Measurements from ENCODE around the gene P2RY8. TPM values are rescaled to one million over a fixed set of nuclear protein-coding genes. Genes with fewer than 3 reads are reported as not detected.
"Not testable (repeated sequence)": the region's sequence is repeated elsewhere in the genome, so short reads cannot be mapped to it uniquely, and the experiment has no call there.

The P2RY8 gene
- total and polyA plus RNA-seq, 10 of the 15 experiments (the other 5 are each of a cell fraction or from before 2014, with no cell fraction given), result 2.0 to 64.4 (median 36.5) TPM

GRCh38 chrX:1542994-1543725, 6.2 kb upstream of the P2RY8 start:
- CTCF ChIA-PET, result no interaction called here
- WGBS (ENCODE audit: insufficient coverage, insufficient replicate concordance, low lambda C conversion rate, missing lambda C conversion rate), result 83% methylated on average over 22 of the region's 22 CpGs
- in situ Hi-C loops (cut with MboI) (no loop called here), intact Hi-C loops (cut with micrococcal nuclease; ENCODE audit: unreplicated experiment) (no loop called here)
- Histone ChIP-seq H3K27ac (ENCODE audit: control insufficient read depth, insufficient read depth) (no peak overlapping the region), H3K27me3 (replicated peaks in 1 of 2; ENCODE audit: control insufficient read depth in 2 of 2, insufficient read depth in 2 of 2, low read length in 1 of 2) (no peaks in the 10 kb centered on the region), H2AFZ (ENCODE audit: control insufficient read depth, low read depth, low read length) (no peak overlapping the region), H3K9me3 (replicated peaks; ENCODE audit: control insufficient read depth, insufficient read depth, low read length) (no peaks in the 10 kb centered on the region; the same call in 2 of the 3 replicates), H3K9ac (ENCODE audit: control insufficient read depth, insufficient read depth, low read length) (no peak overlapping the region), H3K79me2 (ENCODE audit: control insufficient read depth, insufficient read depth, low read length) (no peaks in the 10 kb centered on the region), H4K20me1 (ENCODE audit: control insufficient read depth, insufficient read depth) (no peaks in the 10 kb centered on the region), H3K4me3 (no peak overlapping the region), H3K4me2 (ENCODE audit: control insufficient read depth, insufficient read depth) (no peak overlapping the region), H3K36me3 (ENCODE audit: control insufficient read depth in 2 of 2, insufficient read depth in 2 of 2, low read length in 1 of 2) (no peaks in the 10 kb centered on the region), H3K4me1 (ENCODE audit: control insufficient read depth, insufficient read depth, low read length) (no peaks in the 10 kb centered on the region)
- TF ChIP-seq RAD51 (IDR thresholded peaks at IDR 0.05) (no peak), YBX1 (IDR thresholded peaks at IDR 0.05) (no peak), REST (IDR thresholded peaks at IDR 0.05; ENCODE audit: low read depth, low read length) (no peak), CBFB (IDR thresholded peaks at IDR 0.05; ENCODE audit: low read depth) (no peak), CEBPZ (IDR thresholded peaks at IDR 0.05; ENCODE audit: low read depth, low read length) (no peak), PKNOX1 (IDR thresholded peaks at IDR 0.05) (no peak), IKZF2 (IDR thresholded peaks at IDR 0.05) (no peak)
- SMC1A ChIA-PET (ENCODE audit: uncharacterized antibody, unreplicated experiment), result no interaction called here
- FAIRE-seq (no peak), ATAC-seq (no peak), DNase-seq (ENCODE audit: low read depth, low spot score) (no peak)
- RAD21 ChIA-PET (ENCODE audit: unreplicated experiment), result no interaction called here
- no TSS peak for BruUV-seq (replicated peaks)
- POLR2A ChIA-PET, result no interaction called here

- 90% methylated on average over 14 of the region's 14 CpGs for WGBS (ENCODE audit: insufficient coverage, insufficient replicate concordance, low lambda C conversion rate, missing lambda C conversion rate)
- intact Hi-C loops (cut with micrococcal nuclease; ENCODE audit: unreplicated experiment); H3K27ac ChIP-seq (ENCODE audit: control insufficient read depth, insufficient read depth); H3K4me3 ChIP-seq; H3K9me3 ChIP-seq (replicated peaks; ENCODE audit: control insufficient read depth, insufficient read depth, low read length); H3K4me2 ChIP-seq (ENCODE audit: control insufficient read depth, insufficient read depth); H3K36me3 ChIP-seq (ENCODE audit: control insufficient read depth in 2 of 2, insufficient read depth in 2 of 2, low read length in 1 of 2); H2AFZ ChIP-seq (ENCODE audit: control insufficient read depth, low read depth, low read length); CTCF ChIA-PET; DNase-seq (ENCODE audit: low read depth, low spot score); H3K4me1 ChIP-seq (ENCODE audit: control insufficient read depth, insufficient read depth, low read length); H3K9ac ChIP-seq (ENCODE audit: control insufficient read depth, insufficient read depth, low read length); ATAC-seq; POLR2A ChIA-PET; SMC1A ChIA-PET (ENCODE audit: uncharacterized antibody, unreplicated experiment); BruUV-seq (replicated peaks); in situ Hi-C loops (cut with MboI); H3K27me3 ChIP-seq (replicated peaks in 1 of 2; ENCODE audit: control insufficient read depth in 2 of 2, insufficient read depth in 2 of 2, low read length in 1 of 2); FAIRE-seq; H4K20me1 ChIP-seq (ENCODE audit: control insufficient read depth, insufficient read depth); RAD21 ChIA-PET (ENCODE audit: unreplicated experiment): not testable (repeated sequence)
- peaks cover 23% of the 10 kb centered on the region for H3K79me2 ChIP-seq (ENCODE audit: control insufficient read depth, insufficient read depth, low read length)
Observed at GRCh38 chrX:1539146-1539545, 2.2 kb upstream of the P2RY8 start.
